SK-N-SH (cell line): ENCODE results near the gene SLCO4A1.

ENCODE experiments used
- CHD2 ChIP-seq: fragments of 150-350 bp; IDR thresholded peaks from 2 replicates; pipeline ENCODE4 v1.6.1; 2018; ENCODE audit warnings: low read length; ENCODE audit not compliant: partially characterized antibody
- CTCF ChIP-seq: fragments of 200-600 bp; sonication (generic); IDR thresholded peaks from 2 replicates; pipeline ENCODE4 v1.6.1; 2017; ENCODE audit warnings: antibody characterized with exemption, mild to moderate bottlenecking, moderate library complexity
- EZH2phosphoT487 ChIP-seq: fragments of 200-600 bp; sonication (generic); IDR thresholded peaks from 2 replicates; pipeline ENCODE4 v1.6.1; 2017; ENCODE audit warnings: low read depth, mixed run types, mild to moderate bottlenecking, antibody characterized with exemption, moderate library complexity, borderline replicate concordance
- FOXJ3 ChIP-seq: sonication (generic); formaldehyde crosslinking; IDR thresholded peaks from 2 replicates; pipeline ENCODE4 v1.5.1; 2020; ENCODE audit warnings: mild to moderate bottlenecking, missing genetic modification reagents
- GABPA ChIP-seq: IDR thresholded peaks from 2 replicates; pipeline ENCODE4 v1.4.0; 2012; ENCODE audit warnings: low read depth, mild to moderate bottlenecking
- NFIC ChIP-seq: IDR thresholded peaks from 2 replicates; pipeline ENCODE4 v1.4.0; 2012; ENCODE audit warnings: borderline replicate concordance
- NRF1 ChIP-seq: IDR thresholded peaks from 2 replicates; pipeline ENCODE4 v1.6.1; 2012; ENCODE audit warnings: low read depth, mild to moderate bottlenecking, low read length
- POLR2AphosphoS5 ChIP-seq: IDR thresholded peaks from 2 replicates; pipeline ENCODE4 v1.6.1; 2012; ENCODE audit warnings: low read depth, low read length
- RAD21 ChIP-seq: IDR thresholded peaks from 2 replicates; pipeline ENCODE4 v1.6.1; 2012; ENCODE audit warnings: mild to moderate bottlenecking, low read length
- RCOR1 ChIP-seq: fragments of 150-350 bp; IDR thresholded peaks from 2 replicates; pipeline ENCODE4 v1.6.1; 2017; ENCODE audit warnings: antibody characterized with exemption, low read length
- REST ChIP-seq: IDR thresholded peaks from 2 replicates; pipeline ENCODE4 v1.6.1; 2012; ENCODE audit warnings: mild to moderate bottlenecking, low read depth, low read length, moderate library complexity
- SIN3A ChIP-seq: IDR thresholded peaks from 2 replicates; pipeline ENCODE4 v1.6.1; 2012; ENCODE audit warnings: low read depth, mild to moderate bottlenecking, low read length, moderate library complexity, borderline replicate concordance
- SMC3 ChIP-seq: IDR thresholded peaks from 2 replicates; pipeline ENCODE4 v1.6.1; 2012; ENCODE audit warnings: low read depth, low read length, improper control_type of control experiment
- USF2 ChIP-seq: fragments of 150-350 bp; IDR thresholded peaks from 2 replicates; pipeline ENCODE4 v1.6.1; 2017; ENCODE audit warnings: antibody characterized with exemption, low read length, low read depth, borderline replicate concordance

GRCh38 chr20:62650551-62651284 lies 8.4 kb downstream of the SLCO4A1 start:
- TF ChIP-seq CTCF (no peak), NRF1 (no peak), SIN3A (no peak), SMC3 (no peak), NFIC (no peak), GABPA (no peak), RAD21 (no peak), RCOR1 (no peak), FOXJ3 (no peak), USF2 (no peak), REST (no peak), EZH2phosphoT487 (no peak), CHD2 (no peak), POLR2AphosphoS5 (no peak)
